Fibroblast of lung (primary cell): ENCODE results near the gene TPX2. TPM values are rescaled to one million over a fixed set of nuclear protein-coding genes. Genes with fewer than 3 reads are reported as not detected.

Experiments
- DNase-seq, 2 donors: peaks; one replicate each; pipeline versions ENCODE4 v3.0.0 to v3.0.0-alpha.2; 2010; ENCODE audit warnings: low read depth in 2 of 2
- H2AFZ ChIP-seq: 2 replicates; pipeline ENCODE4 v1.5.1; 2012; ENCODE audit warnings: low read length, control low read depth, inconsistent platforms
- H3K27ac ChIP-seq: 2 replicates; pipeline ENCODE4 v1.5.1; 2011; ENCODE audit warnings: low read length, control low read depth; ENCODE audit not compliant: insufficient read depth
- H3K27me3 ChIP-seq: 2 replicates; pipeline ENCODE4 v1.5.1; 2011; ENCODE audit warnings: mild to moderate bottlenecking, low read length; ENCODE audit not compliant: control insufficient read depth, insufficient read depth
- H3K36me3 ChIP-seq: 2 replicates; pipeline ENCODE4 v1.5.1; 2011; ENCODE audit warnings: low read length; ENCODE audit not compliant: control insufficient read depth, insufficient read depth
- H3K4me1 ChIP-seq: 2 replicates; pipeline ENCODE4 v1.5.1; 2011; ENCODE audit warnings: low read length; ENCODE audit not compliant: control insufficient read depth, insufficient read depth; ENCODE audit errors: extremely low read depth
- H3K4me2 ChIP-seq: 2 replicates; pipeline ENCODE4 v1.5.1; 2011; ENCODE audit warnings: low read length, control low read depth; ENCODE audit not compliant: insufficient read depth; ENCODE audit errors: extremely low read depth
- H3K4me3 ChIP-seq, 4 experiments: fragments of 200-600 bp in 1 of 4; sonication (generic) in 1 of 4; replicated peaks in 1 of 4; 2 replicates each; pipeline ENCODE4 v1.5.1; 2011 to 2016; ENCODE audit warnings: low read length in 4 of 4, low read depth in 3 of 4, mild to moderate bottlenecking in 3 of 4, control low read depth in 2 of 4, inconsistent platforms in 1 of 4, mixed read lengths in 1 of 4; ENCODE audit not compliant: insufficient read depth in 1 of 4; ENCODE audit errors: control extremely low read depth in 1 of 4
- H3K79me2 ChIP-seq: 2 replicates; pipeline ENCODE4 v1.5.1; 2012; ENCODE audit warnings: mild to moderate bottlenecking, low read length, inconsistent platforms; ENCODE audit not compliant: control insufficient read depth, insufficient read depth
- H3K9ac ChIP-seq: 2 replicates; pipeline ENCODE4 v1.5.1; 2011; ENCODE audit warnings: mild to moderate bottlenecking, low read length, control low read depth; ENCODE audit not compliant: insufficient read depth
- H3K9me3 ChIP-seq: 2 replicates; pipeline ENCODE4 v1.5.1; 2012; ENCODE audit warnings: low read depth, low read length; ENCODE audit not compliant: control insufficient read depth, insufficient read depth
- H4K20me1 ChIP-seq: 2 replicates; pipeline ENCODE4 v1.5.1; 2011; ENCODE audit warnings: low read length; ENCODE audit not compliant: control insufficient read depth, insufficient read depth; ENCODE audit errors: extremely low read depth
- EZH2 ChIP-seq: IDR thresholded peaks from 2 replicates; pipeline ENCODE4 v1.5.1; 2012; ENCODE audit warnings: low read length, control low read depth, mild to moderate bottlenecking; ENCODE audit errors: missing control alignments
- polyA plus RNA-seq, 2 donors: library from polyadenylated mRNA; depleted of rRNA in 1 of 2; stranded (reverse) in 1 of 2; unstranded in 1 of 2; fragments of >200 nt; gene quantifications; 2 replicates each; pipeline ENCODE4 v1.2.1, GENCODE V29; 2011 to 2012; ENCODE audit warnings: missing spikeins in 1 of 2
- total RNA-seq: library from RNA; depleted of rRNA; stranded (reverse); fragments of >200 nt; gene quantifications from 2 replicates; pipeline ENCODE4 v1.2.1, GENCODE V29; 2014
- TF ChIP-seq, protein P1 (sequence below), 2 donors: IDR thresholded peaks in 1 of 2; conservative IDR thresholded peaks in 1 of 2; 1 replicate in 1 of 2; 2 replicates in 1 of 2; pipeline ENCODE4 v1.5.1; 2011 to 2012; ENCODE audit warnings: low read length in 2 of 2, control low read depth in 1 of 2, inconsistent platforms in 1 of 2, low read depth in 1 of 2, mild to moderate bottlenecking in 1 of 2

The TPX2 gene
- total and polyA plus RNA-seq, 2 donors (not counting 1 experiment from before 2014, with no cell fraction given), result 19.9 to 21.0 TPM

- DNase-seq, result no peak
- Histone ChIP-seq H3K36me3 (no peaks in the 10 kb centered on the region), H3K9me3 (no peaks in the 10 kb centered on the region), H3K4me1 (no peaks in the 10 kb centered on the region), H3K27me3 (peaks cover 21% of the 10 kb centered on the region), H3K9ac (no peak overlapping the region), H3K27ac (no peak overlapping the region), H4K20me1 (no peaks in the 10 kb centered on the region), H2AFZ (no peak overlapping the region), H3K4me3 (no peak overlapping the region), H3K4me2 (no peak overlapping the region), H3K79me2 (no peaks in the 10 kb centered on the region)
- no peak for TF ChIP-seq EZH2
- TF ChIP-seq, protein P1, sequence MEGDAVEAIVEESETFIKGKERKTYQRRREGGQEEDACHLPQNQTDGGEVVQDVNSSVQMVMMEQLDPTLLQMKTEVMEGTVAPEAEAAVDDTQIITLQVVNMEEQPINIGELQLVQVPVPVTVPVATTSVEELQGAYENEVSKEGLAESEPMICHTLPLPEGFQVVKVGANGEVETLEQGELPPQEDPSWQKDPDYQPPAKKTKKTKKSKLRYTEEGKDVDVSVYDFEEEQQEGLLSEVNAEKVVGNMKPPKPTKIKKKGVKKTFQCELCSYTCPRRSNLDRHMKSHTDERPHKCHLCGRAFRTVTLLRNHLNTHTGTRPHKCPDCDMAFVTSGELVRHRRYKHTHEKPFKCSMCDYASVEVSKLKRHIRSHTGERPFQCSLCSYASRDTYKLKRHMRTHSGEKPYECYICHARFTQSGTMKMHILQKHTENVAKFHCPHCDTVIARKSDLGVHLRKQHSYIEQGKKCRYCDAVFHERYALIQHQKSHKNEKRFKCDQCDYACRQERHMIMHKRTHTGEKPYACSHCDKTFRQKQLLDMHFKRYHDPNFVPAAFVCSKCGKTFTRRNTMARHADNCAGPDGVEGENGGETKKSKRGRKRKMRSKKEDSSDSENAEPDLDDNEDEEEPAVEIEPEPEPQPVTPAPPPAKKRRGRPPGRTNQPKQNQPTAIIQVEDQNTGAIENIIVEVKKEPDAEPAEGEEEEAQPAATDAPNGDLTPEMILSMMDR (conservative IDR thresholded peaks at IDR 0.05 in 1 of 2, IDR thresholded peaks at IDR 0.05 in 1 of 2; ENCODE audit: low read depth in 1 of 2, low read length in 2 of 2), result no peak
Observed at GRCh38 chr20:31849306-31849930, 110.3 kb downstream of the TPX2 start.

Other genes starting within 250 kb of the TPX2 start
- 41.9 and 52.5 TPM in 2 replicates for gene HM13, start 224.8 kb upstream of the TPX2 start, total RNA-seq
- gene HM13, start 224.8 kb upstream of the TPX2 start, polyA plus RNA-seq, result 153 and 157 TPM in 2 replicates
- 27.4 and 31.1 TPM in 2 replicates for gene ID1, start 134.0 kb upstream of the TPX2 start, total RNA-seq
- 14.5 and 62.4 TPM in 2 replicates for gene ID1, start 134.0 kb upstream of the TPX2 start, polyA plus RNA-seq
- not detected in 2 replicates for gene COX4I2, start 101.4 kb upstream of the TPX2 start, total RNA-seq
- not detected in 2 replicates for gene COX4I2, start 101.4 kb upstream of the TPX2 start, polyA plus RNA-seq
- 50.8 and 77.1 TPM in 2 replicates for gene BCL2L1, start 16.4 kb upstream of the TPX2 start, total RNA-seq
- gene BCL2L1, start 16.4 kb upstream of the TPX2 start, polyA plus RNA-seq, result 61.8 and 107 TPM in 2 replicates
- gene MYLK2, start 80.1 kb downstream of the TPX2 start, total RNA-seq, result under 0.01 TPM in 1 of 2 replicates, not detected in the other
- gene MYLK2, start 80.1 kb downstream of the TPX2 start, polyA plus RNA-seq, result 0.03 TPM in 1 of 2 replicates, not detected in the other
- gene FOXS1, start 106.3 kb downstream of the TPX2 start, total RNA-seq, result under 0.01 TPM in 1 of 2 replicates, not detected in the other
- not detected in 2 replicates for gene FOXS1, start 106.3 kb downstream of the TPX2 start, polyA plus RNA-seq
- not detected in 2 replicates for gene DUSP15, start 131.2 kb downstream of the TPX2 start, total RNA-seq
- gene DUSP15, start 131.2 kb downstream of the TPX2 start, polyA plus RNA-seq, result 0.14 TPM in 1 of 2 replicates, not detected in the other
- not detected in 2 replicates for gene TTLL9, start 131.3 kb downstream of the TPX2 start, total RNA-seq
- 0.05 TPM in 1 of 2 replicates, not detected in the other for gene TTLL9, start 131.3 kb downstream of the TPX2 start, polyA plus RNA-seq
- gene PDRG1, start 212.8 kb downstream of the TPX2 start, total RNA-seq, result 3.9 and 5.4 TPM in 2 replicates
- gene PDRG1, start 212.8 kb downstream of the TPX2 start, polyA plus RNA-seq, result 14.0 and 14.5 TPM in 2 replicates
- gene XKR7, start 228.9 kb downstream of the TPX2 start, total RNA-seq, result not detected in 2 replicates
- gene XKR7, start 228.9 kb downstream of the TPX2 start, polyA plus RNA-seq, result not detected in 2 replicates